Measurements from ENCODE around the gene TNFAIP3.

DNA sequence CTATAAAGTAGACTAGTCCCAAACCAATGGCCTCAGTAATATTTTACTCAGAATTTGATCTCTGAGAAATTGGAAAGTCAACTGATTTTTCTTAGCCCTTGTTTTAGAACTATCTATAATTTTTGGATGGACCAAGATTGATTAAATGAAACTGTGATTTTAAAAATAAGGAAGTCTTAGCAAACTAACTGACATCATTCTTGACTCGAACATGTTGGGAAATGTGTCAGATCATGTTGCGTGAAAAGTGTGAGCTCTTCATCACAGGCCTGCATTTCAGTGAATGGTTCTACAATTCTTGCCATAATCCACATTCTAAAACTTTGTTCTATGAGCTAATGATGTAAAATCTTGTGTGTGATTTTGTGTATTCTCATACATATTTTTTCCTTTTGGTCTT is 11.0 kb downstream of the TNFAIP3 start:
- TF ChIP-seq, protein P1, sequence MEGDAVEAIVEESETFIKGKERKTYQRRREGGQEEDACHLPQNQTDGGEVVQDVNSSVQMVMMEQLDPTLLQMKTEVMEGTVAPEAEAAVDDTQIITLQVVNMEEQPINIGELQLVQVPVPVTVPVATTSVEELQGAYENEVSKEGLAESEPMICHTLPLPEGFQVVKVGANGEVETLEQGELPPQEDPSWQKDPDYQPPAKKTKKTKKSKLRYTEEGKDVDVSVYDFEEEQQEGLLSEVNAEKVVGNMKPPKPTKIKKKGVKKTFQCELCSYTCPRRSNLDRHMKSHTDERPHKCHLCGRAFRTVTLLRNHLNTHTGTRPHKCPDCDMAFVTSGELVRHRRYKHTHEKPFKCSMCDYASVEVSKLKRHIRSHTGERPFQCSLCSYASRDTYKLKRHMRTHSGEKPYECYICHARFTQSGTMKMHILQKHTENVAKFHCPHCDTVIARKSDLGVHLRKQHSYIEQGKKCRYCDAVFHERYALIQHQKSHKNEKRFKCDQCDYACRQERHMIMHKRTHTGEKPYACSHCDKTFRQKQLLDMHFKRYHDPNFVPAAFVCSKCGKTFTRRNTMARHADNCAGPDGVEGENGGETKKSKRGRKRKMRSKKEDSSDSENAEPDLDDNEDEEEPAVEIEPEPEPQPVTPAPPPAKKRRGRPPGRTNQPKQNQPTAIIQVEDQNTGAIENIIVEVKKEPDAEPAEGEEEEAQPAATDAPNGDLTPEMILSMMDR (IDR thresholded peaks at IDR 0.05): no peak
- no peak for TF ChIP-seq POLR2A (IDR thresholded peaks at IDR 0.05)
